ENCODE results near the gene CSNK2A1. TPM values are rescaled to one million over a fixed set of nuclear protein-coding genes. Genes with fewer than 3 reads are reported as not detected.

CSNK2A1 gene
- total RNA-seq, 1 donor: 117 TPM

GRCh38 chr20:444862-445426 is 98.6 kb downstream of the CSNK2A1 start:
- peak; percentile 74 for DNase-seq (ENCODE audit: low read depth)
- no peak for TF ChIP-seq CTCF (IDR thresholded peaks at IDR 0.05; ENCODE audit: insufficient read depth, low read depth, low read length)
- no peak overlapping the region for H3K4me3 ChIP-seq (ENCODE audit: low read depth, low read length)

GRCh38 chr20:444117-444516 is 99.5 kb downstream of the CSNK2A1 start:
- TF ChIP-seq CTCF (IDR thresholded peaks at IDR 0.05; ENCODE audit: insufficient read depth, low read depth, low read length): no peak
- H3K4me3 ChIP-seq (ENCODE audit: low read depth, low read length): no peak overlapping the region
- DNase-seq (ENCODE audit: low read depth): no peak

- H3K4me3 ChIP-seq (ENCODE audit: low read depth, low read length): no peak overlapping the region
- DNase-seq (ENCODE audit: low read depth): no peak
- no peak for TF ChIP-seq CTCF (IDR thresholded peaks at IDR 0.05; ENCODE audit: insufficient read depth, low read depth, low read length)
Measured at GRCh38 chr20:443223-443775, 100.3 kb downstream of the CSNK2A1 start.

- no peak overlapping the region for H3K4me3 ChIP-seq (ENCODE audit: low read depth, low read length)
- TF ChIP-seq CTCF (IDR thresholded peaks at IDR 0.05; ENCODE audit: insufficient read depth, low read depth, low read length): no peak
- DNase-seq (ENCODE audit: low read depth): peak; percentile 32
Measured at GRCh38 chr20:440636-441035, 103.0 kb downstream of the CSNK2A1 start.

- no peak overlapping the region for H3K4me3 ChIP-seq (ENCODE audit: low read depth, low read length)
- DNase-seq (ENCODE audit: low read depth): no peak
- no peak for TF ChIP-seq CTCF (IDR thresholded peaks at IDR 0.05; ENCODE audit: insufficient read depth, low read depth, low read length)
Measured at GRCh38 chr20:440148-440547, 103.4 kb downstream of the CSNK2A1 start.

- no peak for TF ChIP-seq CTCF (IDR thresholded peaks at IDR 0.05; ENCODE audit: insufficient read depth, low read depth, low read length)
- DNase-seq (ENCODE audit: low read depth): no peak
- no peak overlapping the region for H3K4me3 ChIP-seq (ENCODE audit: low read depth, low read length)
Measured at GRCh38 chr20:438571-439469, 104.8 kb downstream of the CSNK2A1 start.

Data from fibroblast of villous mesenchyme (primary cell).